Fibroblast of gingiva (primary cell): Measurements from ENCODE around the gene KCNH5.

ENCODE experiments used
- DNase-seq: peaks from one replicate; pipeline ENCODE4 v3.0.0-alpha.2; 2011; ENCODE audit warnings: low read depth

The KCNH5 gene

GRCh38 chr14:62674563-62675237 lies 370.6 kb downstream of the KCNH5 start:
- no peak for DNase-seq

- DNase-seq: no peak
These were observed 372.1 kb downstream of the KCNH5 start for GRCh38 chr14:62673014-62673755.

GRCh38 chr14:62670526-62670925 lies 374.7 kb downstream of the KCNH5 start:
- DNase-seq: no peak

- DNase-seq: no peak
These were observed 377.8 kb downstream of the KCNH5 start for GRCh38 chr14:62667421-62667914.

GRCh38 chr14:62665286-62665685 lies 380.0 kb downstream of the KCNH5 start:
- DNase-seq: no peak

- no peak for DNase-seq
These were observed 381.8 kb downstream of the KCNH5 start for GRCh38 chr14:62663456-62663821.

GRCh38 chr14:62662811-62663455 lies 382.3 kb downstream of the KCNH5 start:
- DNase-seq: no peak

- DNase-seq: no peak
These were observed 383.4 kb downstream of the KCNH5 start for GRCh38 chr14:62661818-62662217.

- no peak for DNase-seq
These were observed 386.6 kb downstream of the KCNH5 start for GRCh38 chr14:62658631-62659030.

GRCh38 chr14:62657376-62657775 lies 387.9 kb downstream of the KCNH5 start:
- no peak for DNase-seq

GRCh38 chr14:62655166-62655565 lies 390.1 kb downstream of the KCNH5 start:
- DNase-seq: no peak

GRCh38 chr14:62654641-62655040 lies 390.6 kb downstream of the KCNH5 start:
- DNase-seq: no peak
